HepG2 (cell line): ENCODE data around the gene MRM1. TPM values are rescaled to one million over a fixed set of nuclear protein-coding genes. Genes with fewer than 3 reads are reported as not detected.

Experiments
- CSRNP1 ChIP-seq: sonication (generic); formaldehyde crosslinking; IDR thresholded peaks from 2 replicates; pipeline ENCODE4 v1.8.1; 2023; ENCODE audit warnings: mild to moderate bottlenecking, missing genetic modification reagents
- GLI4 ChIP-seq: sonication (generic); formaldehyde crosslinking; IDR thresholded peaks from 2 replicates; pipeline ENCODE4 v1.5.1; 2020; ENCODE audit warnings: missing genetic modification reagents, mild to moderate bottlenecking, moderate library complexity, borderline replicate concordance
- HNF1A ChIP-seq, 2 experiments: sonication (generic) in 1 of 2; formaldehyde crosslinking in 1 of 2; IDR thresholded peaks; 2 replicates each; pipeline versions ENCODE4 v1.4.0 to v1.6.1; 2016 to 2020; ENCODE audit warnings: borderline replicate concordance in 1 of 2, low read depth in 1 of 2, mild to moderate bottlenecking in 1 of 2, missing genetic modification reagents in 1 of 2
- HNRNPL ChIP-seq: fragments of 200-400 bp; formaldehyde crosslinking; IDR thresholded peaks from 2 replicates; pipeline ENCODE4 v1.6.1; 2017; ENCODE audit warnings: mild to moderate bottlenecking, low read depth, low read length
- NFKB2 ChIP-seq: sonication (generic); formaldehyde crosslinking; IDR thresholded peaks from 2 replicates; pipeline ENCODE4 v1.4.0; 2020; ENCODE audit warnings: missing genetic modification reagents, borderline replicate concordance
- PCBP1 ChIP-seq: fragments of 200-400 bp; formaldehyde crosslinking; IDR thresholded peaks from 2 replicates; pipeline ENCODE4 v1.6.1; 2017; ENCODE audit warnings: mild to moderate bottlenecking, low read depth, low read length, borderline replicate concordance
- RBAK ChIP-seq: sonication (generic); formaldehyde crosslinking; IDR thresholded peaks from 2 replicates; pipeline ENCODE4 v1.5.1; 2020; ENCODE audit warnings: mild to moderate bottlenecking, missing genetic modification reagents
- TEAD3 ChIP-seq: optimal IDR thresholded peaks from 2 replicates; pipeline ENCODE3; 2016; ENCODE audit warnings: borderline replicate concordance
- YY1 ChIP-seq: IDR thresholded peaks from 2 replicates; pipeline ENCODE4 v1.6.1; 2011; ENCODE audit warnings: low read length, low read depth, moderate library complexity, mild to moderate bottlenecking; ENCODE audit not compliant: insufficient read depth, insufficient replicate concordance
- ZNF253 ChIP-seq: sonication (generic); formaldehyde crosslinking; IDR thresholded peaks from 2 replicates; pipeline ENCODE4 v1.8.0; 2022; ENCODE audit warnings: mild to moderate bottlenecking, missing genetic modification reagents, borderline replicate concordance
- ZNF33B ChIP-seq: sonication (generic); formaldehyde crosslinking; IDR thresholded peaks from 2 replicates; pipeline ENCODE4 v1.5.1; 2020; ENCODE audit warnings: mild to moderate bottlenecking, missing genetic modification reagents
- ZNF609 ChIP-seq: sonication (generic); formaldehyde crosslinking; IDR thresholded peaks from 2 replicates; pipeline ENCODE4 v1.4.0; 2020; ENCODE audit warnings: mild to moderate bottlenecking, missing genetic modification reagents, borderline replicate concordance
- ZNF737 ChIP-seq: sonication (generic); formaldehyde crosslinking; IDR thresholded peaks from 2 replicates; pipeline ENCODE4 v1.5.0; 2020; ENCODE audit warnings: missing genetic modification reagents, mild to moderate bottlenecking, borderline replicate concordance
- ZNF766 ChIP-seq: sonication (generic); formaldehyde crosslinking; IDR thresholded peaks from 2 replicates; pipeline ENCODE4 v1.5.0; 2020; ENCODE audit warnings: missing genetic modification reagents, borderline replicate concordance
- ZNF776 ChIP-seq: sonication (generic); formaldehyde crosslinking; IDR thresholded peaks from 2 replicates; pipeline ENCODE4 v1.4.0; 2020; ENCODE audit warnings: mild to moderate bottlenecking, missing genetic modification reagents
- ZSCAN31 ChIP-seq: sonication (generic); formaldehyde crosslinking; IDR thresholded peaks from 2 replicates; pipeline ENCODE4 v1.5.0; 2020; ENCODE audit warnings: low read depth, mild to moderate bottlenecking, missing genetic modification reagents
- polyA plus RNA-seq, 8 experiments: library from polyadenylated mRNA; depleted of rRNA in 3 of 8; stranded (reverse) in 7 of 8; unstranded in 1 of 8; fragments of >200 nt; fragmentation: Illumina TruSeq in 4 of 8; extraction: Trizol in 4 of 8; gene quantifications; 2 replicates each; pipeline versions ENCODE4 v1.2.1 to v1.2.3, GENCODE V29; 2011 to 2016; ENCODE audit warnings: low read depth in 4 of 8, missing spikeins in 1 of 8, mixed read lengths in 1 of 8; ENCODE audit not compliant: insufficient read depth in 1 of 8
- total RNA-seq, 5 experiments: library from RNA; depleted of rRNA; stranded (reverse); fragments of >200 nt; fragmentation: Illumina TruSeq; extraction: Trizol; gene quantifications; 2 replicates each; pipeline ENCODE4 v1.2.3, GENCODE V29; 2016; ENCODE audit warnings: low read depth in 1 of 5

Gene MRM1
- total and polyA plus RNA-seq, 2 of the 13 experiments (the other 11 are each of a cell fraction or from before 2014, with no cell fraction given): 4.1 to 11.3 TPM

GRCh38 chr17:36601303-36602029 lies at the start of gene MRM1 (continued):
- TF ChIP-seq ZNF737 (CRISPR knock-in tag): 0 out of 2 replicates have a peak, but pooled peaks have one; percentile 26
- TF ChIP-seq TEAD3 (CRISPR knock-in tag): peak; percentile 27
- peak; percentile 27 for TF ChIP-seq YY1
- no peak; the same call in 1 of the 2 replicates for TF ChIP-seq ZNF33B (CRISPR knock-in tag)
- TF ChIP-seq ZNF609: peak; percentile 37
- TF ChIP-seq RBAK (CRISPR knock-in tag): peak; percentile 38; the same call in 1 of the 2 replicates
- TF ChIP-seq CSRNP1: no peak
- TF ChIP-seq ZNF776 (CRISPR knock-in tag): peak; percentile 59; the same call in 1 of the 2 replicates
- TF ChIP-seq ZSCAN31 (CRISPR knock-in tag): peak; percentile 90
- TF ChIP-seq NFKB2 (CRISPR knock-in tag): peak; percentile 71; the same call in 1 of the 2 replicates
- peak; percentile 70; the same call in 1 of the 2 replicates for TF ChIP-seq ZNF766 (CRISPR knock-in tag)
- TF ChIP-seq PCBP1: 0 out of 2 replicates have a peak, but pooled peaks have one; percentile 28
- peak; percentile 61; the same call in 1 of the 2 replicates for TF ChIP-seq ZNF253
- no peak for TF ChIP-seq HNF1A (IDR thresholded peaks at IDR 0.05; ENCODE audit: low read depth)
- TF ChIP-seq HNF1A (CRISPR knock-in tag; IDR thresholded peaks at IDR 0.05; ENCODE audit: borderline replicate concordance): peak; percentile 38; the same call in 1 of the 2 replicates
- TF ChIP-seq HNRNPL: 0 out of 2 replicates have a peak, but pooled peaks have one; percentile 18
- TF ChIP-seq GLI4: no peak; the same call in 1 of the 2 replicates
